ENCODE measurements around the gene SEMA3D.

The SEMA3D gene

GRCh38 chr7:85095806-85096205, 91.0 kb downstream of the SEMA3D start:
- in situ Hi-C loops (cut with MboI; ENCODE audit: low sequenced_read_pairs, unreplicated experiment): no loop called here
- TF ChIP-seq CTCF (IDR thresholded peaks at IDR 0.05; ENCODE audit: borderline replicate concordance, control extremely low read depth, extremely low read depth, insufficient read depth, missing control alignments): no peak
- DNase-seq (ENCODE audit: low spot score): no peak

- in situ Hi-C loops (cut with MboI; ENCODE audit: low sequenced_read_pairs, unreplicated experiment): no loop called here
- DNase-seq (ENCODE audit: low spot score): no peak
- TF ChIP-seq CTCF (IDR thresholded peaks at IDR 0.05; ENCODE audit: borderline replicate concordance, control extremely low read depth, extremely low read depth, insufficient read depth, missing control alignments): no peak
These were observed 91.5 kb downstream of the SEMA3D start for GRCh38 chr7:85095366-85095765.

GRCh38 chr7:85094046-85094725, 92.7 kb downstream of the SEMA3D start:
- in situ Hi-C loops (cut with MboI; ENCODE audit: low sequenced_read_pairs, unreplicated experiment): no loop called here
- DNase-seq (ENCODE audit: low spot score): no peak
- TF ChIP-seq CTCF (IDR thresholded peaks at IDR 0.05; ENCODE audit: borderline replicate concordance, control extremely low read depth, extremely low read depth, insufficient read depth, missing control alignments): no peak

- in situ Hi-C loops (cut with MboI; ENCODE audit: low sequenced_read_pairs, unreplicated experiment): no loop called here
- no peak for TF ChIP-seq CTCF (IDR thresholded peaks at IDR 0.05; ENCODE audit: borderline replicate concordance, control extremely low read depth, extremely low read depth, insufficient read depth, missing control alignments)
- DNase-seq (ENCODE audit: low spot score): no peak
These were observed 95.3 kb downstream of the SEMA3D start for GRCh38 chr7:85091565-85091928.

GRCh38 chr7:85090919-85091564, 95.8 kb downstream of the SEMA3D start:
- in situ Hi-C loops (cut with MboI; ENCODE audit: low sequenced_read_pairs, unreplicated experiment): no loop called here
- DNase-seq (ENCODE audit: low spot score): no peak
- TF ChIP-seq CTCF (IDR thresholded peaks at IDR 0.05; ENCODE audit: borderline replicate concordance, control extremely low read depth, extremely low read depth, insufficient read depth, missing control alignments): no peak

- TF ChIP-seq CTCF (IDR thresholded peaks at IDR 0.05; ENCODE audit: borderline replicate concordance, control extremely low read depth, extremely low read depth, insufficient read depth, missing control alignments): no peak
- in situ Hi-C loops (cut with MboI; ENCODE audit: low sequenced_read_pairs, unreplicated experiment): no loop called here
These were observed 96.7 kb downstream of the SEMA3D start for GRCh38 chr7:85090143-85090542.

More at GRCh38 chr7:85090143-85090542, 96.7 kb downstream of the SEMA3D start:
- no peak for DNase-seq (ENCODE audit: low spot score)

Data from GM13976 (cell line).